Keratinocyte (primary cell): ENCODE data around the gene BGN. TPM values are rescaled to one million over a fixed set of nuclear protein-coding genes. Genes with fewer than 3 reads are reported as not detected.

Experiments
- DNase-seq: peaks from one replicate; pipeline ENCODE4 v3.0.0-alpha.2; 2011; ENCODE audit warnings: low read depth, missing footprints, low spot score
- FAIRE-seq: peaks from 2 replicates; lab custom pipeline; 2011; peaks lifted over from hg19 to GRCh38; lab: Jason Lieb, UNC
- H2AFZ ChIP-seq: 2 replicates; pipeline ENCODE4 v1.6.0; 2012; ENCODE audit warnings: low read length, control low read depth, inconsistent platforms; ENCODE audit not compliant: control insufficient read depth
- H3K27ac ChIP-seq: 2 replicates; pipeline ENCODE4 v1.5.1; 2011; ENCODE audit warnings: low read length; ENCODE audit not compliant: control insufficient read depth, insufficient read depth
- H3K27me3 ChIP-seq: 3 replicates; pipeline ENCODE4 v1.6.0; 2011; ENCODE audit warnings: low read length; ENCODE audit not compliant: control insufficient read depth, insufficient read depth; ENCODE audit errors: extremely low read depth
- H3K36me3 ChIP-seq, 2 experiments: 2 replicates in 1 of 2; 3 replicates in 1 of 2; pipeline ENCODE4 v1.5.1; 2011; ENCODE audit warnings: low read length in 2 of 2, mild to moderate bottlenecking in 1 of 2; ENCODE audit not compliant: control insufficient read depth in 2 of 2, insufficient read depth in 2 of 2; ENCODE audit errors: extremely low read depth in 1 of 2
- H3K4me1 ChIP-seq: 3 replicates; pipeline ENCODE4 v1.5.1; 2011; ENCODE audit warnings: low read length; ENCODE audit not compliant: control insufficient read depth, insufficient read depth; ENCODE audit errors: extremely low read depth
- H3K4me2 ChIP-seq: 3 replicates; pipeline ENCODE4 v1.6.0; 2011; ENCODE audit warnings: low read depth, low read length; ENCODE audit not compliant: control insufficient read depth, insufficient read depth; ENCODE audit errors: extremely low read depth
- H3K4me3 ChIP-seq, 3 experiments: fragments of 200-600 bp in 1 of 3; sonication (generic) in 1 of 3; 2 replicates in 2 of 3; 3 replicates in 1 of 3; pipeline ENCODE4 v1.5.1; 2011 to 2016; ENCODE audit warnings: low read length in 3 of 3, mild to moderate bottlenecking in 3 of 3, control low read depth in 2 of 3, inconsistent platforms in 1 of 3, low read depth in 1 of 3, mixed read lengths in 1 of 3, mixed run types in 1 of 3, moderate library complexity in 1 of 3; ENCODE audit not compliant: control insufficient read depth in 2 of 3, insufficient read depth in 2 of 3; ENCODE audit errors: extremely low read depth in 1 of 3
- H3K79me2 ChIP-seq: 2 replicates; pipeline ENCODE4 v1.6.0; 2012; ENCODE audit warnings: low read length; ENCODE audit not compliant: control insufficient read depth, insufficient read depth
- H3K9ac ChIP-seq: 3 replicates; pipeline ENCODE4 v1.6.0; 2011; ENCODE audit warnings: low read length; ENCODE audit not compliant: control insufficient read depth, insufficient read depth; ENCODE audit errors: extremely low read depth
- H3K9me1 ChIP-seq: 3 replicates; pipeline ENCODE4 v1.6.0; 2011; ENCODE audit warnings: low read length; ENCODE audit not compliant: control insufficient read depth, insufficient read depth; ENCODE audit errors: extremely low read depth
- H3K9me3 ChIP-seq: 2 replicates; pipeline ENCODE4 v1.5.1; 2012; ENCODE audit warnings: low read depth, low read length; ENCODE audit not compliant: control insufficient read depth
- H4K20me1 ChIP-seq: 3 replicates; pipeline ENCODE4 v1.6.0; 2011; ENCODE audit warnings: low read length; ENCODE audit not compliant: control insufficient read depth, insufficient read depth; ENCODE audit errors: extremely low read depth
- CTCF ChIP-seq, 3 experiments: IDR thresholded peaks in 1 of 3; conservative IDR thresholded peaks in 1 of 3; optimal IDR thresholded peaks in 1 of 3; 2 replicates in 2 of 3; 3 replicates in 1 of 3; pipeline versions ENCODE3 to v1.5.1; 2011; ENCODE audit warnings: low read length in 3 of 3, mild to moderate bottlenecking in 3 of 3, moderate library complexity in 2 of 3, control low read depth in 1 of 3, inconsistent platforms in 1 of 3; ENCODE audit not compliant: insufficient read depth in 2 of 3; ENCODE audit errors: extremely low read depth in 1 of 3
- EZH2 ChIP-seq: IDR thresholded peaks from one replicate; pipeline ENCODE4 v1.6.1; 2012; ENCODE audit warnings: inconsistent platforms, mild to moderate bottlenecking, low read length, moderate library complexity
- dilution Hi-C: fragments of 300-500 bp; cut with MboI; formaldehyde crosslinking; loops from one replicate; pipeline ENCODE4 v1.7.0; 2020; ENCODE audit warnings: low sequenced_read_pairs; ENCODE audit not compliant: extremely low pct_ligation_motif_present
- polyA plus RNA-seq, 5 experiments: library from polyadenylated mRNA; depleted of rRNA in 3 of 5; stranded (reverse) in 3 of 5; stranded (forward) in 1 of 5; unstranded in 1 of 5; fragments of >200 nt; gene quantifications; 1 replicate in 1 of 5; 2 replicates in 3 of 5; 3 replicates in 1 of 5; pipeline versions ENCODE4 v1.2.1 to v1.2.3, GENCODE V29; 2011 to 2012; ENCODE audit warnings: missing spikeins in 2 of 5, low read depth in 1 of 5, low replicate concordance in 1 of 5

The BGN gene
- polyA plus RNA-seq, 1 donor (not counting 4 experiments of a cell fraction or from before 2014, with no cell fraction given) = 0.07 TPM

DNA sequence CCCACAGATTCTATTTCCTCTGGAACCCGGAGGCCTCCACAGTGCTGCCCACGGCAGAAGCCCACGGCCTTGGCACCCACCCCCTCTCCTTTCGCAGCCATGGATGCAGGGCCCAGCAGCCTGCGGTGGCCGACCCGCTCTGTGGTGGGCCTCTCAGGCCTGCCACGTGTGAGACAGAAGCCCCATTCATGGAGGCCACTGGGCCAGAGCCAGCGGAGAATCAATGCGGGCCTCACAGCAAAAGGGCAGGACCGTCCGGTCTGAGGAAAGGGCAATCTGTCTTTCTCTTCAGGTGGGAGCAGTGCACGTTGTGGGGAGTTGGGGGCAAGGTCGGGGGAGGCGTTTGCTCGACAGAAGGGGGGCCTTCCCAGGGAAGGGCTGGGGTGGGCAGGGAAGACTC is 16.0 kb upstream of the BGN start:
- Histone ChIP-seq H3K4me2 (no peak overlapping the region), H3K79me2 (no peaks in the 10 kb centered on the region), H3K4me3 (no peak overlapping the region), H3K4me1 (peaks cover 5% of the 10 kb centered on the region), H3K9me1 (no peaks in the 10 kb centered on the region), H2AFZ (no peak overlapping the region), H3K27me3 (peaks cover 3% of the 10 kb centered on the region), H3K9ac (no peak overlapping the region), H3K9me3 (no peaks in the 10 kb centered on the region), H3K27ac (no peak overlapping the region), H3K36me3 (no peaks in the 10 kb centered on the region), H4K20me1 (no peaks in the 10 kb centered on the region)
- DNase-seq (no peak), FAIRE-seq (no peak)
- dilution Hi-C loops = no loop called here
- TF ChIP-seq EZH2 (no peak), CTCF (optimal IDR thresholded peaks at IDR 0.05 in 1 of 3, IDR thresholded peaks at IDR 0.05 in 1 of 3, conservative IDR thresholded peaks at IDR 0.05 in 1 of 3; ENCODE audit: extremely low read depth in 1 of 3, insufficient read depth in 2 of 3, low read length in 3 of 3) (no peak)

GRCh38 chrX:153481043-153481442 is 13.7 kb upstream of the BGN start:
- Histone ChIP-seq H2AFZ (no peak overlapping the region), H3K9me1 (no peaks in the 10 kb centered on the region), H3K4me1 (peaks cover 5% of the 10 kb centered on the region), H3K9ac (no peak overlapping the region), H4K20me1 (no peaks in the 10 kb centered on the region), H3K79me2 (no peaks in the 10 kb centered on the region), H3K4me2 (no peak overlapping the region), H3K9me3 (no peaks in the 10 kb centered on the region), H3K27ac (no peak overlapping the region), H3K27me3 (peaks cover 3% of the 10 kb centered on the region), H3K36me3 (no peaks in the 10 kb centered on the region), H3K4me3 (no peak overlapping the region)
- no peak for TF ChIP-seq CTCF (optimal IDR thresholded peaks at IDR 0.05 in 1 of 3, IDR thresholded peaks at IDR 0.05 in 1 of 3, conservative IDR thresholded peaks at IDR 0.05 in 1 of 3; ENCODE audit: extremely low read depth in 1 of 3, insufficient read depth in 2 of 3, low read length in 3 of 3)
- TF ChIP-seq EZH2 = no peak
- FAIRE-seq (no peak), DNase-seq (no peak)
- dilution Hi-C loops = no loop called here
